Effector CD4-positive, alpha-beta T cell (primary cell): ENCODE measurements around the gene ZFYVE21.
"Not testable (repeated sequence)": the region's sequence is repeated elsewhere in the genome, so short reads cannot be mapped to it uniquely, and the experiment has no call there.

Experiments
- DNase-seq: peaks from one replicate; pipeline ENCODE4 v3.0.0-alpha.2; 2020
- total RNA-seq: gene quantifications from one replicate; lab custom pipeline; 2026; lab: John Stamatoyannopoulos, UW

The ZFYVE21 gene
- 8.3 reads per million, percentile 28 among the genes with 10 or more reads in this experiment for total RNA-seq

GRCh38 chr14:103715052-103716000 is at the start of gene ZFYVE21, which contains the start of gene XRCC3:
TSS of gene ZFYVE21 (plus strand) at chr14:103715810. CDS start at chr14:103715842, 32 bp downstream.
TSS of gene XRCC3 (minus strand) at chr14:103715451. CDS start at chr14:103711087, 4,364 bp downstream.
- peak; percentile 99 for DNase-seq

GRCh38 chr14:103667671-103668070 is 47.9 kb upstream of the ZFYVE21 start:
- DNase-seq, result no peak

- no peak for DNase-seq
Measured at GRCh38 chr14:103668117-103668516, 47.5 kb upstream of the ZFYVE21 start.

- no peak for DNase-seq
Measured at GRCh38 chr14:103669370-103669769, 46.2 kb upstream of the ZFYVE21 start.

- no peak for DNase-seq
Measured at GRCh38 chr14:103671911-103672310, 43.7 kb upstream of the ZFYVE21 start.

- no peak for DNase-seq
Measured at GRCh38 chr14:103675957-103676356, 39.7 kb upstream of the ZFYVE21 start.

GRCh38 chr14:103676881-103677675 is 38.5 kb upstream of the ZFYVE21 start:
- DNase-seq, result no peak

GRCh38 chr14:103679351-103679750 is 36.3 kb upstream of the ZFYVE21 start:
- no peak for DNase-seq

- no peak for DNase-seq
Measured at GRCh38 chr14:103680491-103681231, 34.9 kb upstream of the ZFYVE21 start.

GRCh38 chr14:103683139-103683538 is 32.5 kb upstream of the ZFYVE21 start:
- DNase-seq, result no peak

- DNase-seq, result no peak
Measured at GRCh38 chr14:103684471-103684870, 31.1 kb upstream of the ZFYVE21 start.

GRCh38 chr14:103684871-103685270 is 30.7 kb upstream of the ZFYVE21 start:
- DNase-seq, result no peak

GRCh38 chr14:103685276-103686211 is 30.1 kb upstream of the ZFYVE21 start:
- no peak for DNase-seq

- no peak for DNase-seq
Measured at GRCh38 chr14:103686831-103687485, 28.7 kb upstream of the ZFYVE21 start.

- DNase-seq, result no peak
Measured at GRCh38 chr14:103687712-103688111, 27.9 kb upstream of the ZFYVE21 start.

GRCh38 chr14:103688441-103688840 is 27.2 kb upstream of the ZFYVE21 start:
- no peak for DNase-seq

- DNase-seq, result no peak
Measured at GRCh38 chr14:103688906-103689902, 26.4 kb upstream of the ZFYVE21 start.

GRCh38 chr14:103690332-103690731 is 25.3 kb upstream of the ZFYVE21 start:
- no peak for DNase-seq

GRCh38 chr14:103691655-103692054 is 24.0 kb upstream of the ZFYVE21 start:
- DNase-seq, result not testable (repeated sequence)

GRCh38 chr14:103692159-103692558 is 23.5 kb upstream of the ZFYVE21 start:
- no peak for DNase-seq
